Measurements from ENCODE around the gene JARID2. TPM values are rescaled to one million over a fixed set of nuclear protein-coding genes. Genes with fewer than 3 reads are reported as not detected.

Gene JARID2
- total RNA-seq, 1 experiment from 2014 or later = 23.6 TPM

DNA sequence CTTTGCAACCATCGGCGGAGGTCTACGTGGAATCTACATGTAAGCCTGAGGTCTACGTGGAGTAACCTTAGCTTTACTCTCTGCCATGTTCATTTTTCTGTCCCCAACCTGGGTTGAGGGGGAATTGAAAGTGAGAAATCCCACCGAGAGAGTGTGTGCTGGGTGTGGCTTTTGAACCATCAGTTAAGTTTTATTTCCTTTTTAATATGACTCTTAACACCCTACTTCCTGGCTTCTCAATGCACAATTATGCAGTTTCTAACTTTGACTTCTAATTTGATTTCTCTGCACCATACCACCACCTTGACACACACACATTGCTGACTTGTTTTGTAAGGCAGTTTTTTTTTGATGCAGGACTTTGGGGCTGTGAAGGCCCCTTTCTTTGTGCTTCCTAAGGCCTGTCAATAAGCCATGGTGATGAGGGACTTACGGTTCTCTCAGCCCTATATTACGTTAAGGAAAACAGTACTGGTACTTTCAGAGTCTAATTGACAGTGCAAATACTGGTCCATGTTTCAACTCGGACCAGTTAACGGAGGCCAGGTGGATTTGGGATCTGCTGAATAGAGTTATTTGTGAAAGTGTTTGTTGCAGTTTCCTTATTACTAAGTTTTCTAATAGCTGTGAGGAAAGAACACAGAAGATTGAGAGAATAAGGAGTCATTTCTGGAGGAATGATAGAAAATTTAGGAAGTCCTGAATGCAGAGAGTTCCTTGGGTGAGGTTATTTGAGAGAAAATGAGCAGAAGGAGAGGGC is 206.5 kb downstream of the JARID2 start:
- TSS peak; percentile 7 for BruUV-seq (replicated peaks)
- H3K4me2 ChIP-seq (ENCODE audit: low read length) = no peak overlapping the region
- H3K9me3 ChIP-seq (ENCODE audit: control insufficient read depth in 1 of 2, insufficient read depth in 1 of 2, low read depth in 1 of 2, low read length in 2 of 2) = no peaks in the 10 kb centered on the region
- H3K36me3 ChIP-seq (ENCODE audit: control insufficient read depth in 1 of 2, insufficient read depth in 2 of 2, low read length in 2 of 2) = no peaks in the 10 kb centered on the region
- no peak for TF ChIP-seq EZH2phosphoT487 (IDR thresholded peaks at IDR 0.05; ENCODE audit: borderline replicate concordance)
- TF ChIP-seq EGR1 (IDR thresholded peaks at IDR 0.05; ENCODE audit: low read depth) = no peak
- TF ChIP-seq SP1 (IDR thresholded peaks at IDR 0.05; ENCODE audit: low read depth) = no peak
- no peak for TF ChIP-seq TCF7L2 (IDR thresholded peaks at IDR 0.05; ENCODE audit: borderline replicate concordance, extremely low read depth, insufficient read depth, insufficient read length)
- no peak for TF ChIP-seq ZBTB33 (IDR thresholded peaks at IDR 0.05; ENCODE audit: extremely low read depth, insufficient replicate concordance, low read length)
- TF ChIP-seq JUND (IDR thresholded peaks at IDR 0.05) = no peak
- TF ChIP-seq ZNF274 (IDR thresholded peaks at IDR 0.05; ENCODE audit: low read depth, low read length) = no peak
- TF ChIP-seq, protein P1, sequence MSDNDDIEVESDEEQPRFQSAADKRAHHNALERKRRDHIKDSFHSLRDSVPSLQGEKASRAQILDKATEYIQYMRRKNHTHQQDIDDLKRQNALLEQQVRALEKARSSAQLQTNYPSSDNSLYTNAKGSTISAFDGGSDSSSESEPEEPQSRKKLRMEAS (IDR thresholded peaks at IDR 0.05) = no peak
- TF ChIP-seq, protein P2, sequence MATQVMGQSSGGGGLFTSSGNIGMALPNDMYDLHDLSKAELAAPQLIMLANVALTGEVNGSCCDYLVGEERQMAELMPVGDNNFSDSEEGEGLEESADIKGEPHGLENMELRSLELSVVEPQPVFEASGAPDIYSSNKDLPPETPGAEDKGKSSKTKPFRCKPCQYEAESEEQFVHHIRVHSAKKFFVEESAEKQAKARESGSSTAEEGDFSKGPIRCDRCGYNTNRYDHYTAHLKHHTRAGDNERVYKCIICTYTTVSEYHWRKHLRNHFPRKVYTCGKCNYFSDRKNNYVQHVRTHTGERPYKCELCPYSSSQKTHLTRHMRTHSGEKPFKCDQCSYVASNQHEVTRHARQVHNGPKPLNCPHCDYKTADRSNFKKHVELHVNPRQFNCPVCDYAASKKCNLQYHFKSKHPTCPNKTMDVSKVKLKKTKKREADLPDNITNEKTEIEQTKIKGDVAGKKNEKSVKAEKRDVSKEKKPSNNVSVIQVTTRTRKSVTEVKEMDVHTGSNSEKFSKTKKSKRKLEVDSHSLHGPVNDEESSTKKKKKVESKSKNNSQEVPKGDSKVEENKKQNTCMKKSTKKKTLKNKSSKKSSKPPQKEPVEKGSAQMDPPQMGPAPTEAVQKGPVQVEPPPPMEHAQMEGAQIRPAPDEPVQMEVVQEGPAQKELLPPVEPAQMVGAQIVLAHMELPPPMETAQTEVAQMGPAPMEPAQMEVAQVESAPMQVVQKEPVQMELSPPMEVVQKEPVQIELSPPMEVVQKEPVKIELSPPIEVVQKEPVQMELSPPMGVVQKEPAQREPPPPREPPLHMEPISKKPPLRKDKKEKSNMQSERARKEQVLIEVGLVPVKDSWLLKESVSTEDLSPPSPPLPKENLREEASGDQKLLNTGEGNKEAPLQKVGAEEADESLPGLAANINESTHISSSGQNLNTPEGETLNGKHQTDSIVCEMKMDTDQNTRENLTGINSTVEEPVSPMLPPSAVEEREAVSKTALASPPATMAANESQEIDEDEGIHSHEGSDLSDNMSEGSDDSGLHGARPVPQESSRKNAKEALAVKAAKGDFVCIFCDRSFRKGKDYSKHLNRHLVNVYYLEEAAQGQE (IDR thresholded peaks at IDR 0.05; ENCODE audit: low read depth) = no peak
- TF ChIP-seq CBX3 (IDR thresholded peaks at IDR 0.05; ENCODE audit: low read depth) = no peak
- no peak for TF ChIP-seq FOSL1 (IDR thresholded peaks at IDR 0.05; ENCODE audit: low read depth)
- no peak for TF ChIP-seq ATF3 (IDR thresholded peaks at IDR 0.05)
- TF ChIP-seq YY1 (IDR thresholded peaks at IDR 0.05; ENCODE audit: extremely low read depth, insufficient replicate concordance, low read depth, low read length) = no peak
- no peaks in the 10 kb centered on the region for H3K27me3 ChIP-seq (ENCODE audit: insufficient read depth, low read length)
- DNase-seq (ENCODE audit: low read depth, low spot score) (no peak), ATAC-seq (no peak)
- RAD21 ChIA-PET (ENCODE audit: low non-redundant PET in 1 of 2, low total read pairs in 2 of 2, uncharacterized antibody in 2 of 2, unreplicated experiment in 2 of 2) = no interaction called here
- intact Hi-C loops (cut with micrococcal nuclease) = loop anchor here (5.0 kb wide), 1 partner anchor 205 kb away; the partner anchor contains the start of gene JARID2
- H4K20me1 ChIP-seq (ENCODE audit: insufficient read depth) = 0 out of 2 replicates have a peak, but pooled peaks cover 3% of the 10 kb centered on the region
- peaks cover 16 to 28% of the 10 kb centered on the region in 2 experiments for H3K4me1 ChIP-seq (ENCODE audit: control insufficient read depth in 1 of 2, insufficient read depth in 2 of 2, low read length in 2 of 2)
- no peak overlapping the region for H3K27ac ChIP-seq (ENCODE audit: low read depth, low read length)
- CTCF ChIA-PET = no interaction called here
- no peaks in the 10 kb centered on the region for H3K9me2 ChIP-seq (ENCODE audit: insufficient read depth)
- H3K79me2 ChIP-seq (ENCODE audit: insufficient read depth, low read length) = peaks cover 27% of the 10 kb centered on the region
- no peak overlapping the region for H2AFZ ChIP-seq (ENCODE audit: low read depth, low read length, poor library complexity, severe bottlenecking)
- POLR2A ChIA-PET = no interaction called here
- H3K4me3 ChIP-seq (replicated peaks in 1 of 2; ENCODE audit: low read depth in 1 of 2, low read length in 2 of 2) = no peak overlapping the region
- H3K9ac ChIP-seq (ENCODE audit: low read length) = no peak overlapping the region
